GM19467 (cell line): ENCODE data around the gene KCNIP3.
"Not testable (repeated sequence)": the region's sequence is repeated elsewhere in the genome, so short reads cannot be mapped to it uniquely, and the experiment has no call there.

ENCODE experiments used
- ATAC-seq: cut with Tn5 transposase; IDR thresholded peaks from one replicate; pipeline ENCODE4 v1.9.1; 2021; ENCODE audit warnings: mild to moderate bottlenecking, moderate library complexity; ENCODE audit not compliant: unreplicated experiment

KCNIP3 gene

GRCh38 chr2:95399061-95399460, 101.9 kb downstream of the KCNIP3 start:
- ATAC-seq = no peak

GRCh38 chr2:95401480-95401879, 104.3 kb downstream of the KCNIP3 start:
- ATAC-seq = no peak

GRCh38 chr2:95402004-95402369, 104.8 kb downstream of the KCNIP3 start:
- peak; percentile 8 for ATAC-seq

GRCh38 chr2:95402370-95403203, 105.4 kb downstream of the KCNIP3 start, which contains the start of gene FAHD2A:
Gene FAHD2A (plus strand): TSS chr2:95402708. CDS start chr2:95405559, 2,851 bp downstream.
- peak; percentile 94 for ATAC-seq

GRCh38 chr2:95403204-95403721, 106.1 kb downstream of the KCNIP3 start:
- ATAC-seq = peak; percentile 16

GRCh38 chr2:95403824-95404223, 106.7 kb downstream of the KCNIP3 start:
- not testable (repeated sequence) for ATAC-seq

- ATAC-seq = not testable (repeated sequence)
Observed at GRCh38 chr2:95404676-95405075, 107.5 kb downstream of the KCNIP3 start.

- not testable (repeated sequence) for ATAC-seq
Observed at GRCh38 chr2:95411239-95411638, 114.1 kb downstream of the KCNIP3 start.

GRCh38 chr2:95414015-95414594, 117.0 kb downstream of the KCNIP3 start:
- peak; percentile 77 for ATAC-seq

- not testable (repeated sequence) for ATAC-seq
Observed at GRCh38 chr2:95415138-95415537, 118.0 kb downstream of the KCNIP3 start.

GRCh38 chr2:95415561-95415960, 118.4 kb downstream of the KCNIP3 start:
- ATAC-seq = not testable (repeated sequence)

- not testable (repeated sequence) for ATAC-seq
Observed at GRCh38 chr2:95427196-95427867, 130.2 kb downstream of the KCNIP3 start.

GRCh38 chr2:95429748-95430467, 132.8 kb downstream of the KCNIP3 start:
- ATAC-seq = not testable (repeated sequence)

- ATAC-seq = not testable (repeated sequence)
Observed at GRCh38 chr2:95433373-95433772, 136.2 kb downstream of the KCNIP3 start.

- ATAC-seq = not testable (repeated sequence)
Observed at GRCh38 chr2:95433973-95434372, 136.8 kb downstream of the KCNIP3 start.

GRCh38 chr2:95434507-95435076, 137.4 kb downstream of the KCNIP3 start:
- ATAC-seq = not testable (repeated sequence)

- not testable (repeated sequence) for ATAC-seq
Observed at GRCh38 chr2:95435162-95435871, 138.2 kb downstream of the KCNIP3 start.
